GM19025 (cell line): ENCODE measurements around the gene USF2.
A peak's percentile ranks its signal among the peaks of the same experiment; 100 is the strongest.
"Not testable (repeated sequence)": the region's sequence is repeated elsewhere in the genome, so short reads cannot be mapped to it uniquely, and the experiment has no call there.

Source experiments
- ATAC-seq: cut with Tn5 transposase; IDR thresholded peaks from one replicate; pipeline ENCODE4 v1.9.1; 2021; ENCODE audit warnings: mild to moderate bottlenecking, low read depth, moderate library complexity; ENCODE audit not compliant: unreplicated experiment

Gene USF2

DNA sequence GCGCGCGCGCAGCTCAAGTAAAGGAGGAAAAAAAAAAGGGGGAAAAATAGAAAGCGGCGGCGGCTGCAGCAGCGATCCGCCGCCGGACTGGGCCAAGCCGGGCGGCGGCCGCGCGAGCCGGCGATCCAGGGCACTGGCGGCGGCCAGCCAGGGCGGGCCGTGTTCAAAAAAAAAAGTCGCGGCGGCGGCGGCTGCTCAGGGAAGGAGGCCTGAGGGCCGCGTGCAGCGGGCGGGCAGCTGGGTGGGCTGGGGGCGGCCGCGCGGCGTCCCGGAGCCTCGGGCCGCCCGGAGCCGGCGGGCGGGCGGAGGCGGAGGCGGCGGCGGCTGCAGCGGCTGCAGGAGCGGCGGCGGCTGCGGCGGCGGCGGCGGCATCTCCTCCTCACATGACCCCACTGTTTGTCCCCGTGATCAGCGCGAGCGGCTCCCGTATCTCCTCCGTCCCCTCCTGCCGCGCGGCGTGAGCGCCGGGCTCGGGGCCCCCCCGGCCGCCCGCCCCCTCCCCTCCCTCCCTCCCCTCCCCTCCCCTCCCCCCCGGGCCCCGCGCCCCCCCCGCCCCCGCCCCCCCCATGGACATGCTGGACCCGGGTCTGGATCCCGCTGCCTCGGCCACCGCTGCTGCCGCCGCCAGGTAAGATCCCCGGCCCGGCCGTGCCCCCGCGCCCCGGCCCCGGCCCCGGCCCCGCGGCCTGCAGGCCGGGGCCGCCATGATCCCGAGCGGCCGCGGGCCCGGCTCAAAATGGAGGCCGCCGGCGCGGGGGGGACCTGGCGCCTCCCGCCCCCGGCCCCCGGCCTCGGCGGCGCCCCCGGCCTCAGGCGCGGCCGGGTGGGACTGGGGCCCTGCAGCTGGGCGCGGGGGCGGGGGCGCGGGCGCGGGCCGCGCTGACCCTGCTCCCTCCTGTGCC lies at the start of gene USF2:
Gene USF2, plus strand, starts transcription at position 427 of the 902 bp plus-strand sequence. Its CDS starts 140 bp downstream, at position 567.
- peak; percentile 17 for ATAC-seq

- no peak for ATAC-seq
These were observed 49.8 kb upstream of the USF2 start for GRCh38 chr19:35219008-35219407.

DNA sequence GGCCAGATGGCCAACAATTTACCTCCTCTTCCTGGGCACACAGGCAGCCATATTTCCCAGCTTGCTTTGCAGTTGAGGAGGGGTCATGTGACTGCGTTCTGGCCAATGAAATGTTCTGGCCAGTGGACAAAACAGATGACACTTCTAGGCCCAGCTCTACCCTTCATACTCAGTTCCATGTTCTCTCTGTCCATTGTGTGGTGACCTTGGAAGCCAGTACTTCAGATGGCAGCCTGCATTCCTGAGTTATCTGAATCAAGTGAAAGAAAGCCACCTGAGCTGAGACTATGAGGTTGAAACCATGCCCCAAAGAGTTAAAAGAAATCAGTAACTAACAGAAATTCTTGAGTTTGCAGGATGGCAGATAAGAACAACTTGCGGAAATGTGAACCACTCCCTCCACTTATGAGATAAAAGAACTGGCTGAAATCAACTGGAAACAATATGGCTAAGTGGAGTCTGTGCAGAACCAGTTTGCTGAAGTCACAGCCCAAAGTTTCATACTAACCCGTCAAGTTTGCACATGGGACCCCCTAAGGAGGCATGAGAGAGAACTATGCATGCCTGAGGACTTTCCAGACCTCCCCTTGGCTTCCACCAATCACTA lies 48.3 kb upstream of the USF2 start:
- ATAC-seq = no peak

- ATAC-seq = not testable (repeated sequence)
These were observed 47.7 kb upstream of the USF2 start for GRCh38 chr19:35220973-35221590.

DNA sequence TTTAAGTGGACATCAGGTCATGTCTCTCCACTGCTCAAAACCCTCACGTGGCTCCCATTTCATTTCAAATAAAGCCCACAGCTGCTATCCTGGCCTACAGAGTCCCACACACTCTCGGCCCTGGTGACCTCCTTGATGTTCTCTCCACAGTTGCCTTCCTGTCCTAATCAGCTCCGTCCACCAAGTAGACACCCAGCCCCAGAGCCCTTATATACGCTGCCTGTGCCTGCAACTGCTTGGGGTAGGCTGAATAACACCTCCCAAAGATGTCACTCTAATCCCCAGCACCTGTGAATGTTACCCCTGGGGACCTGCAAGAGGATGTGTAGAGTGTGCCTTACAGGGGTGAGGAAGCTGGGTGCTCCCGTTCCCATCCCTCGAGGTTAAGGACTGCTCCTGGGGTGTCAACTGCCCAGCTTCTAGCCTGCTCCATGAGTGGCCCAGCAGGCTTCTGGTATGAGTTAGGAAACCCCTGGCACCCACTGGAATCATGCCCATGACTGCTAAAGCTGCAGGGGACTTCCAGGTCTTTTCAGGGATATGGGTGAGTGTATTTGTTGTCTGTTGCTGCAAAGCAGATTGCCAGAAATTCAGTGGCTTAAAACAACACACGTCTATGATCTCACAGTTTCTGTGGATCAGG lies 46.3 kb upstream of the USF2 start:
- no peak for ATAC-seq

DNA sequence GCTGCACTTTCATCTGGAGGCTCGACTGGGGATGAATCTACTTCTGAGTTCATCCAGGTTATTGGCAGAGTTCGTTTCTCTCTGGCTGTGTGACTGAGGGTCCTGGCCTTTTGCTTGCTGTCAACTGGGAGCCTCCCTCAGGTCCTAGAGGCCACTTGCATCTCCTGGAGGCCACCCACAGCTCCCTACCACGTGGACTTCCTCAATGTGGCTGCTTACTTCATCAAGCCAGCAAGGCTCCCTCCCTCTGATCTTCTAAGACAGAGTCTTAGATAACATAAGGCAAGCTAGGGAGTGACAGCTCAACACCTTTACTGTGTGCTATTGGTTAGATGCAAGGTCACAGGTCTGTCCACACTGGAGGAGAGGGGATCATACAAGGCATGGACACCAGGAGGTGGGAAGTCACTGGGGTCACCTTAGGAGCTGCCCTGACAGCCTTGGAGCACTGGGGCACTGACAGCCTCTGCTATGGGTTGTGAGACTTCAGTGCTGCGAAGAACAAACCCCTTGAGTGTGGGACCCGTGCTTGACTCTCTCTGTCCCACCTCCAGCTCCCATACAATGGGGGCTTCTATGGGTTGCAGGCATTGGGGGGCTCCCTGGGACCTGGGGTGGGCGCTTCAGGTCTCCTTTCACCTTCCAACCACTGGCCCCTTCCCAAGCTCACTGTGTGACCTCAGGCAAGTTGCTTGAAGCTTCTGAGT lies 45.5 kb upstream of the USF2 start:
- ATAC-seq = no peak

DNA sequence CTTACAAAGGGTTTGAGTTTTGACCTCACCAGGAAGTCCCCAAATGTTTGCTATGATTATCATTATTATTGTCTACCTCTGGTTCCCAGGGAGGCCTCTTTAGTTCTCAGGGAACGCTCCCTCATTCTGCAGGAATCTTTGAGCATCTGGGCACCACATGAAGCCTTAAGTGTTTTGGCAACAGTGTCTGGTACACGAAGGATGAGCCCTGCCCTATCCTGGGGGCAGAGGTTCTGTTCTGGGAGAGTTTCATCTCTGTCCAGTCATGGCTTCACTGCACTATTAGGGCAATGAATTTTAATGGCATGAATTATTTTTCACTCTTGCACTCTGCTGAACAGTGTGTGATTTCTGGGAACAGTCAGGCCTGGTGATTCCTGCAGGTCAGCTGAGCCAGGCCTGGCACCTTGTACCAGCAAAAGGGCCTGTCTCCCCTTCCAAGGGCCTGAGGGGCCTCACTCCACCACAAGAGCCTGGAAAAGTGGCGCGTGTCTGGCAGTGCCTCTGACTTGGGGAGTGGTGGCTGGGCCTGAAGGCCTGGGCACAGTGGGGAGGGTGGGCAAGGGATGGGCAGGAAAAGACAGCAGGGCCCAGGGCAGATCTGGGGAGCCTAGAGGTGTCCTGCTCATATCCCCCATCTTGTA lies 44.8 kb upstream of the USF2 start:
- ATAC-seq = no peak

DNA sequence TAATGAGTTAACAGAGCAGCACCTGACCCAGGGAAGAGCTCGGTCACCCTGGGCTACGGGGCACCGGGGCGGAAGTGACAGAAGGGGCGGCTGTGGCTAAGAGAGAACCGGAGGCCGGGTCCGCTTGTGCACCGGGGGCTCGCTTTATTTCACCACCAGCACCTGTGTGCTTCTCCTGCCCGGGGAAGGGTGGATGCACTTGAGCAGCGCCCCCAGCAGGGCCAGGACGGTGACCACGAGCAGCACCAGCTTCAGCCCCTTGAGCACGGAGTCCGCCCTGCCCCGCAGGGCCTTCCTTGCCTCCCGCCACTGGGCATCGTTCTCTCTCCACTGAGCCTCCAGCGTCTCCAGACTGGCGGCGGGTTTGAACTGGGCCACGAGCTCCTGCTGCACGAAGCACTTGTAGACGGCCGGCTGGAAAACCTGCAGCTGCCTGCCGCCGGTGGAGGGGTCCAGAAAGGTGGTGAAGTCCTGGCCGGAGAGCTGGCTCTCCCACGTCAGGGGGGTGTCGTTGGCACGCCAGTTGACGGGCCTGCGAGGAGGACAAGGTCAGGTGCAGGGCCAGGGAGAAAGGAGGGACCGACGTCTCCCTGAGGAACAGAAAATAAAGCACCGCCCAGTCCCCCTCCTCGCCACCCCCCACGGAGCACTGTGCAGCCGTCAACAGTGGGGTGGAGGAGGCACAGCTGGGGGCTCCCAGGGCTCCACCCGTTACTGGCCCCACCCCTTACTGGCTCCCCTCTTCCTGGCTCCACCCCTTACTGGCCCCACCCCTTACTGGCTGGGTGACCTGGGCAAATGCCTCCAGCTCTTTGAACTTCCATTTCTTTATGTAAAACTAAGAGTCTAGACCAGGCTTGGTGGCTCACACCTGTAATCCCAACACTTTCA lies 43.8 kb upstream of the USF2 start:
- no peak for ATAC-seq

DNA sequence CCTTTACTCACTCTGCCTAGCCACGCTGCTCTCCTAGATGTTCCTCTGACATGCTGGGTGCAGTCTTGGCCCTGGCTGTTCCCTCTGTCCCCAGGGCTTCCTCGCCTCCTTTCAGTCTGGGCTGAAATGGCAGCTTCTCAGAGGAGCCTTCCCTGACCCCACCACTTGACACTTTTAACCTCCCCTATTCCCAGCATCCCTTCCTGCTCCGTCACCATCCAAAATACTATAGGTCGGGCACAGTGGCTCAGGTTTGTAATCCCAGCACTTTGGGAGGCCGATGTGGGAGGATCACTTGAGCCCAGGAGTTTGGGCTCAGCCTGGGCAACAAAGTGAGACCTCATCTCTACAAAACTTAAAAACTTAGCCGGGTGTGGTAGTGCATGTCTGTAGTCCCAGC lies 42.8 kb upstream of the USF2 start:
- ATAC-seq = no peak

DNA sequence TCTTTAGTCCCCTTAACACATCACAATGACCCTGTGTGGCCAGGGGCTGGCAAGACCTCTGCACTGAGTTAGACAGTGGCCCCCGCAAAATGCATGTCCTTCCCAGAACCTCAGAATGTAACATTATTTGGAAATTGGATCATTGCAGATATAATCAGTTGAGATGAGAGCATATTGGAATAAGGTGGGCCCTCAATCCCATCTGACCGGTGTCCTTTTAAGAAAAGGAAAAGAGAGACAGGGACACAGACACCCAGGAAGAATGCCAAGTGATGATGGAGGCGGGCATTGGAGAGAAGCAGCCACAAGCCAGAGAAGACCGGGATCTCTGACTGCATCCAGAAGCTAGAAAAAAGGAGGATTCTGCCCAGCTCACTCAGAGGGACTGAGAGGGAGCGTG lies 42.0 kb upstream of the USF2 start:
- no peak for ATAC-seq

DNA sequence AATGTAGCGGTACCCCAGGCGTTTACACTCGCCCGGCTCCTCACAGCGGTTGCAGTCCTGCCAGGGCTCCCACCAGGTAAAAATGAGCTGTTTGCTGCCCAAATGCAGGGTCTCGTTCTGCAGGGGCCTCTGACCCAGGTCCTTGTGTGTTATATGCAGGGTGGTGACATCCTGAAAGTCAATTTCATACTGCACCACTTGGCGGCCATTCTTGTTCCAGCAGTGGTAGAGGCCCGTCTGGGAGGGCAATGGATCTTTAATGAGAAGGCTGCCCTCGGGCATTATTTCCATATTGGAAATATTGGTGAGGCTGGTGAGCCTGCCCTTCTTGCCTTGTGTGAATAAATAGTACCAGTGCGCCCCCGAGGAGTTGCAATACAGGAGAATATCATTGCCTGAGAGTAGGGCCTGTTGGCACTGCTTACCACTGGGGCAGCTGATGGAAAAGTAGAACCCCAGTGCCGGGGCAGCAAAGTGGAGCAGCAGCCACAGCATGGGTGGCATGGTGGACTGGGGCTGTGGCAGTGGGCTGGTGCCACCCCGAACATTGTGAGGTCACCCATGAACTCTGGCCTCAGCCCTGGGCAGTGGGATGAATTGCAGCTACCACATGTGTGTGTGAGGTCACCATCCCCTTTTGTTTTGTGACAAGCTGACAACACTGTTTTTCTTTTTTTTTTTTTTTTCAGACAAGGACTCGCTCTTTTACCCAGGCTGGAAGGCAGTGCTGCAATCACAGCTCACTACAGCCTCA lies 40.4 kb upstream of the USF2 start, which contains the start of gene FAM187B:
Gene FAM187B, minus strand, starts transcription at position 563 of the 754 bp plus-strand sequence. Its CDS starts 59 bp downstream, at position 504.
- ATAC-seq = no peak

GRCh38 chr19:35229601-35230000 lies 39.2 kb upstream of the USF2 start:
- no peak for ATAC-seq

DNA sequence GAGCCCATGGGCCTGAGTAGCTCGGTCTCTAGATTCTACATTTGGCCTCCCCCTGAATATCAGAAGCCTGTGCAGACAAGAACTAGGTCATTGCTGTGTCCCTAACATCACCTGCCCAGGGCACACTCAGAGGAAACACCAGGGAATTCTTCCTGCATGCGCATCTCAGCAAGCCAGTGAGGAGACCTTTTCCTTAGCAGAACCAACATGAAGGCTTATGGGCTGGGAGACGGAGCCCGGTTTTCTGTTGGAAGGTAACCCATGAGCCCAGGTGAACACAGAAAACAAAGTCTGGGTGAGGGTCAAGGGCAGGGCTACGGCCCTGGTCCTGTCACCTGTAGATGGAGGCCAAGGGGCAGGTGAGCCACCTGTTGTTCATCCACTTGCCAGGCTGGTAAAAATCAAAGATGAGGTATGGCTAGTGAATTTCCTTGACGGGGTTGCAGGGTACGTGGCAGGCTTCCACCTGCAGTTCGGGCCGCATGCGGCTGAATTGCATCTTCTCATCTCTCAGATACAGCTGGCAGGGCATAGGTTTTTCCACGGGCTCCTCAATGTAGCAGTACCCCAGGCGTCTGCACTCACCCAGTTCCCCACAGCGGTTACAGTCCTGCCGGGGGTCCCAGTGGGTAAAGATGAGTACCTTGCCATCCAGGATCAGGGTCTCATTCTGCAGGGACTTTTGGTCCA lies 36.7 kb upstream of the USF2 start:
- ATAC-seq = no peak

DNA sequence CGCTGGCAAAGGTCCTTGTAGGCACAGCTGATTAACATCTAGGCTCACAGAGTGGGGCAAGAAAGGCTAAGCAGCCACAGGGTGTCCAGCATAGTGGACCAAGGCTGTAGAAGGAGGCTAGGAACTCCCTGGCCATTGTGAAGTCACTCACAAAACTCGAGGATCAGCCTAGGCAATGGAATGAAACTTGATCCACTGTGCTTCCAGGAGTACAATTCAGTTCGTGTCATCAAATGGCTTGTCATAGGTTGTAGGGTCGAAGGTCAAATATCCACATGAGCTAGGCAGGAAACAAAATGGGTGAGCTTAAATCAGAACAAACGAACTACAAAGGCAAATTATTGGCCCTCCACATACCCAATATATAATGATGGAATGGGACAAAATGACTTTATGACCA lies 35.9 kb upstream of the USF2 start:
- no peak for ATAC-seq

- no peak for ATAC-seq
These were observed 31.9 kb upstream of the USF2 start for GRCh38 chr19:35236638-35237400.

DNA sequence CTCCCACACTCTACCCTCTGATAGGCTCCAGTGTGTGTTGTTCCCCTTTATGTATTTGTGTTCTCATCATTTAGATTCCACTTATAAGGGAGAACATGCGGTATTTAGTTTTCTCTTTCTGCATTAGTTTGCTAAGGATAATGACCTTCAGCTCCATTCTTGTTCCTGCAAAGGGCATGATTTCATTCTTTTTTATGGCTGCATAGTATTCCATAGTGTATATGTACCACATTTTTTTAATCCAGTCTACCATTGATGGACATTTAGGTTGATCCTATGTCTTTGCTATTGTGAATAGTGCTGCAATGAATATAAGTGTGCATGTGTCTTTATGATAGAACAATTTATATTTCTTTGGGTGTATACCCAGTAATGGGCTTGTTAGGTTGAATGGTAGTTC lies 29.2 kb upstream of the USF2 start:
- not testable (repeated sequence) for ATAC-seq

DNA sequence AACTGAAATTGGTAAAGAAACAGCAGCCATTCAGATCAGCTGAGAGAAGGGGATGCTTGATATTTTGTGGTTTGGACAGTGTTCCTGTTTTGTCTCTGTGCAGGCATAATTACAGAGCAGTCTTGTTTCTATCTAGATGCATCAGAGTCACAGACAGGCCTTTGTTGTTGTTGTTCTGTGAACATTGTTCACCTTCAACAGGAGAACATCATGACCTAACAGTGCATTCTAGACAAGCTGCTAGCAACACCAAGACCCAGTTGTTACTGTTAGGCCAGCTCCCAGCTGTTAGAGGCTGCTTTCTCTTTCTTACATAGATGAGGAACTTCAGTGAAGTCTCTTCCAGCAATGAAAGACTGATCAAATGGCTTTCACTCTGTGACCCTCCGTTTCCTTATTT lies 28.4 kb upstream of the USF2 start:
- ATAC-seq = no peak
